Heart left ventricle (tissue), 16 donors: ENCODE results near the gene CEBPA. TPM values are rescaled to one million over a fixed set of nuclear protein-coding genes. Genes with fewer than 3 reads are reported as not detected.

Experiments used
- ATAC-seq, 4 donors: fragments of 200-7000 bp; cut with Tn5 transposase; one replicate each; pipeline ENCODE4 v1.9.1; 2020 to 2022; ENCODE audit warnings: moderate library complexity in 4 of 4, mild to moderate bottlenecking in 3 of 4, moderate number of reproducible peaks in 1 of 4
- DNase-seq, 5 donors: peaks; one replicate each; pipeline ENCODE4 v3.0.0-alpha.2; 2020
- H3K27ac ChIP-seq, 12 donors: fragments of 200-600 bp; sonication (generic) in 4 of 12; one replicate each; pipeline versions ENCODE4 v1.5.0 to v1.8.0; 2016 to 2022; ENCODE audit warnings: mild to moderate bottlenecking in 2 of 12
- H3K27me3 ChIP-seq, 9 donors: fragments of 200-600 bp; sonication (generic) in 2 of 9; one replicate each; pipeline versions ENCODE4 v1.5.1 to v1.8.0; 2016 to 2022; ENCODE audit warnings: mild to moderate bottlenecking in 3 of 9
- H3K36me3 ChIP-seq, 9 donors: fragments of 200-600 bp; sonication (generic) in 2 of 9; one replicate each; pipeline versions ENCODE4 v1.5.0 to v1.8.0; 2018 to 2022; ENCODE audit warnings: mild to moderate bottlenecking in 2 of 9
- H3K4me1 ChIP-seq, 12 donors: fragments of 200-600 bp; sonication (generic) in 4 of 12; one replicate each; pipeline versions ENCODE4 v1.5.0 to v1.8.0; 2016 to 2022; ENCODE audit warnings: mild to moderate bottlenecking in 3 of 12
- H3K4me3 ChIP-seq, 12 donors: fragments of 200-600 bp; sonication (generic) in 4 of 12; one replicate each; pipeline versions ENCODE4 v1.5.0 to v1.8.0; 2017 to 2022; ENCODE audit warnings: mild to moderate bottlenecking in 9 of 12, moderate library complexity in 4 of 12
- H3K9me3 ChIP-seq, 12 donors: fragments of 200-600 bp; sonication (generic) in 4 of 12; one replicate each; pipeline versions ENCODE4 v1.5.0 to v1.8.0; 2016 to 2022; ENCODE audit warnings: mild to moderate bottlenecking in 1 of 12
- POLR2A ChIP-seq, 2 donors: fragments of 450-650 bp; IDR thresholded peaks; one replicate each; pipeline ENCODE4 v1.6.1; 2017; ENCODE audit warnings: antibody characterized with exemption in 2 of 2, mild to moderate bottlenecking in 2 of 2, moderate library complexity in 2 of 2
- WGBS, 4 donors: extraction: QIAGEN DNeasy Blood & Tissue Kit in 2 of 4; methylation state at CpG; one replicate each; pipeline versions ENCODE4 v1.1.5 to v1.1.7; 2013 to 2018; 5-methylcytosine and 5-hydroxymethylcytosine counted together
- intact Hi-C, 10 donors: fragments of 100-400 bp; cut with DNase I; formaldehyde crosslinking; loops; one replicate each; pipeline versions ENCODE4 v1.11.1 to v1.14.2; 2022
- polyA plus RNA-seq, 2 donors: library from polyadenylated mRNA; stranded (reverse); fragments of 200-250 nt; gene quantifications; one replicate each; pipeline ENCODE4 v1.2.3, GENCODE V29; 2013
- total RNA-seq, 9 donors: library from RNA; depleted of rRNA in 2 of 9; stranded (reverse); fragments of >200 nt in 2 of 9; fragmentation: NEBNext Ultra II Directional in 3 of 9; extraction: Animal tissue kit (Norgen Biotek cat#: 25700) in 3 of 9; gene quantifications; one replicate each; pipeline versions ENCODE4 v1.1.0 to v1.2.4, GENCODE V29; 2016 to 2023
- TF ChIP-seq, protein P1 (sequence below), 12 donors: fragments of 200-600 bp; sonication (generic) in 4 of 12; IDR thresholded peaks; one replicate each; pipeline versions ENCODE4 v1.5.0 to v1.8.0; 2018 to 2022; ENCODE audit warnings: antibody characterized with exemption in 12 of 12, mild to moderate bottlenecking in 5 of 12
- donor health status: ischemic (EF 13 %, LVEDD 7.1; RV severe dilation, severe dysfunction).
- donor health status: healthy with polysubstance abuse.
- donor health status: DM: no; HTN: yes; CAD: no.
- donor health status: DM: no; HTN: no; CAD: no.
- donor health status: ischemic (EF 25% LVEDD 6.9; RV normal size, moderate dysfunction).
- donor health status: ischemic (EF 25% LVEDD 5.7; RV mildly dilated, moderate dysfunction).
- donor health status: healthy.
- donor health status: DM: yes; HTN: yes; CAD: no.
- donor health status: ischemic (EF 35%, LVEDD 5.7; RV mildly dilated, moderate dysfunction).
- donor health status: nonischemic (EF 11% LVEDD 7.7; RV severe dilation, severe dysfunction).
- donor health status: DM: yes; HTN: yes; CAD: no.
- donor health status: PGD.
- donor health status: ischemic (EF 29% LVEDD 5.4; RV normal size, mild dysfunction).
- donor health status: nonischemic (EF 23%, LVEDD 6.1; RV moderate dilation, normal function).

Gene CEBPA
- total and polyA plus RNA-seq, 11 donors: 0.69 to 40.1 (median 2.5) TPM

DNA sequence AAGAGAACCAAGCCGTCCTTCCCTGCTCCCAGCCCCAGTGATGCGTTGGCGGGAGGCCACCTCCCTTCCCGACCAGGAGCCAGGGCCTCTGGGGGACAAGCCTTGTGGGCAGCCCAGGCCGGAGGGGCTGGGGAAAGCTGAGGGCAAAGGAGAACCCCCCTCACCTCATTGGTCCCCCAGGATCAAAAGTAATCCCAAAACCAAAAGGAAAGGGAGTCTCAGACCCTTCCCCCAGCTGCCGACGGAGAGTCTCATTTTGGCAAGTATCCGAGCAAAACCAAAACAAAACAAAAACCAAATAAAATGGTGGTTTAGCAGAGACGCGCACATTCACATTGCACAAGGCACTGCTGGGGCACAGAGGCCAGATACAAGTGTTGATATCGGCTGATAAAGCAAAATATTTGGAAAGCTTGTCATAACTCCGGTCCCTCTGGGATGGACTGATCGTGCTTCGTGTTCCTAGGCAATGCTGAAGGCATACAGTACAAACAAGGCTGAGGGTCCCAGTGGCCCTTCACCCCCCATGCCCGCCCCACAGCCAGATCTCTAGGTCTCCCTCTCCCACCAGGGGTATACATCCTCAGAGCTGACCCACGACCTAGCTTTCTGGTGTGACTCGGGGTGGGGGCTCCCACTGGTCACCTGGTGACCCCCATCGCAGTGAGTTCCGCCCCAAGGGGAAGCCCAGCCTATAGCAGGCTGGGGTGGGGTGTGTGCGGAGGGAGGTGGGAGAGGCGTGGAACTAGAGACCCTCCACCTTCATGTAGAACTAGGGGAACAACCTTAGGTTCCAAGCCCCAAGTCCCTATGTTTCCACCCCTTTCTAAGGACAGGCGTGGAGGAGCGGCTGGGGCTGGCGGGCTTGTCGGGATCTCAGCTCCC, 2.1 kb downstream of the CEBPA start:
- Histone ChIP-seq H3K4me3 (peak overlapping the region in 11 of 12 donors; percentile 3 to 93 (median 72)), H3K27me3 (peaks cover 0 to 45% (median 18%) of the 10 kb centered on the region in 9 donors), H3K9me3 (no peaks in the 10 kb centered on the region), H3K4me1 (peaks cover 0 to 43% (median 15%) of the 10 kb centered on the region in 12 donors), H3K27ac (peak overlapping the region in 2 of 12 donors; percentile 11 to 64), H3K36me3 (no peaks in the 10 kb centered on the region)
- WGBS, 4 donors: 51 to 61% (median 54%) methylated on average over 25 of the region's 25 CpGs
- ATAC-seq (no peak), DNase-seq (peak in 2 of 5 donors; percentile 25 to 60)
- no peak for TF ChIP-seq POLR2A (IDR thresholded peaks at IDR 0.05)
- TF ChIP-seq, protein P1, sequence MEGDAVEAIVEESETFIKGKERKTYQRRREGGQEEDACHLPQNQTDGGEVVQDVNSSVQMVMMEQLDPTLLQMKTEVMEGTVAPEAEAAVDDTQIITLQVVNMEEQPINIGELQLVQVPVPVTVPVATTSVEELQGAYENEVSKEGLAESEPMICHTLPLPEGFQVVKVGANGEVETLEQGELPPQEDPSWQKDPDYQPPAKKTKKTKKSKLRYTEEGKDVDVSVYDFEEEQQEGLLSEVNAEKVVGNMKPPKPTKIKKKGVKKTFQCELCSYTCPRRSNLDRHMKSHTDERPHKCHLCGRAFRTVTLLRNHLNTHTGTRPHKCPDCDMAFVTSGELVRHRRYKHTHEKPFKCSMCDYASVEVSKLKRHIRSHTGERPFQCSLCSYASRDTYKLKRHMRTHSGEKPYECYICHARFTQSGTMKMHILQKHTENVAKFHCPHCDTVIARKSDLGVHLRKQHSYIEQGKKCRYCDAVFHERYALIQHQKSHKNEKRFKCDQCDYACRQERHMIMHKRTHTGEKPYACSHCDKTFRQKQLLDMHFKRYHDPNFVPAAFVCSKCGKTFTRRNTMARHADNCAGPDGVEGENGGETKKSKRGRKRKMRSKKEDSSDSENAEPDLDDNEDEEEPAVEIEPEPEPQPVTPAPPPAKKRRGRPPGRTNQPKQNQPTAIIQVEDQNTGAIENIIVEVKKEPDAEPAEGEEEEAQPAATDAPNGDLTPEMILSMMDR (IDR thresholded peaks at IDR 0.05): no peak
- intact Hi-C loops: loop anchor here in 8 of 10 donors (5.0 to 10.0 kb wide), 7 partner anchors 63 to 105 kb away; partner anchors contain the start of gene CEBPG (in 2 of the 8)

DNA sequence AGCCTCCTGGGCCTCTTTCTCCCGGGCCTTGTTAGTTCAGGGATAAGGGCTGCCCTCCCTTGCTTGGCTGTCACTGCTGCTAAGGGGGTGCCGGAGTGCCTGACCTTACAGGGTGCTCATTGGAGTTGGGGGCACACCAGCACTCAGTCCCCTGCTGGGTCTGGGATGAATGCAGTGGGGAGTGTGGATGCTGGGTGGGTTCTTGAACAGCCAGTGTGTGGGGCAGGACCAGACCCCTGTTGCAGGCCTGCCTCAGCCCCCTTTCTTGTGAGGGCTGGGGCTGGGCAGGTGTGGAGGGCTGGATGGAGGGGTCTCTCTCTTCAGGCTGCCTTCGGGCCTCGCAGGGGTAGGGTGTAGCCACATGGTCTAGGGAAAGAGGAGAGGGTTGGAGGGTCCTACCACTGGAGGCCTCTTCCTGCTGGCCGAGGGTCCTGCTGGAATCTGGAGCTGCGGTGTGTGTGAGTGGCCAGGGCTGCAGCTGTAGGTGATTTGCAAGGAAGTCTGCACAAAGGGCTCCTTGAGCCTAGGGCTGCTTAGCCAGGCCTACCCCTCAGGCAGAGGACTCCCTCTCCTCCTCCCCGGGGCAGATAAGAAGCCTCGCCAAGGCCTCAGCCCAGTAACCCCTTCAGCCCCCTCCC, 3.2 kb downstream of the CEBPA start:
- 66 to 74% (median 68%) methylated on average over 6 to 8 of the region's 8 CpGs for WGBS, 4 donors
- TF ChIP-seq POLR2A (IDR thresholded peaks at IDR 0.05): no peak
- TF ChIP-seq, protein P1 (IDR thresholded peaks at IDR 0.05): no peak
- Histone ChIP-seq H3K9me3 (no peaks in the 10 kb centered on the region), H3K36me3 (no peaks in the 10 kb centered on the region), H3K27ac (peak overlapping the region in 1 of 12 donors; percentile 20), H3K4me3 (peak overlapping the region in 2 of 12 donors; percentile 72 to 93), H3K27me3 (peaks cover 0 to 54% (median 18%) of the 10 kb centered on the region in 9 donors), H3K4me1 (peaks cover 0 to 41% (median 14%) of the 10 kb centered on the region in 12 donors)
- ATAC-seq: no peak
- intact Hi-C loops: no loop called here
- DNase-seq: peak in 1 of 5 donors; percentile 40

DNA sequence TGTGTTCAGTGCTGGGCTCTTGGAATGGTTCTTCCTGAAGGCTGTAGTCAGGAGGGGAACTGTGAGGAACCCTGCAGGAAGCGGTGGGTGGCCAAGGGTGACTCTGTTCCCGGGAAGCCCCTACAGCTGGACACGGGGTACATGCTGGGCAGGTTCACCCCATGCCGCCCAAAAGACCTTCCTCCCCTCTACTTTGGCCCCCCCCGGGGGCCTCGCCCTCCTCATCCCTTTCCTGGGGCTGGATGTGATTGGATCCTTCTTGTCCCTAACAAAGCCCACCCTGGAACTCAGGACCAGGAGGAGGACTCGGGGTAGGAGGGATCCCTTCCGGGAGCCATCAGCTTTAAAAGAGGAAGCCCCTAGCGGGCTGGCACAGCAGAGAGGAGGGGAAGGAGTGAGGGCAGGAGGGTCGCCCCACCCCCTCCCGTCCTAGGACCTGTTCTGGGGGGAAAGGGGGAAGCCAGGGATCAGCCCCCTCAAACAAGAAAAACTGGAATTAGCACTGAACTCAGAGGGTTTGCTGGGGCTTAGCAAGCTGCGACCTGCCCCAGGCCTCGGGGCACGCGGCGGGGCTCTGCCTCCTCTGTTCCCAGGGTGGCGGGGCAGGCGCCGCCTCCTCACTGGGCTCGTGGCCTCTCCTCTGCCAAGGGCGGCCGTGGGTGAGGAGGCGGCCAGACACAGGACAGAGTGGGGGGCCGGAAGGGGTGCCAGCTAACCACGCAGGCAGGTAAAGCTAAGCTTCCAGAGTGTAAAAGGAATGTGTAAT, 4.0 kb downstream of the CEBPA start:
- H3K9me3 ChIP-seq: no peaks in the 10 kb centered on the region
- DNase-seq (peak in 2 of 5 donors; percentile 22 to 65), ATAC-seq (no peak)
- H3K27ac ChIP-seq: peak overlapping the region in 1 of 12 donors; percentile 20
- no peak for TF ChIP-seq POLR2A (IDR thresholded peaks at IDR 0.05)
- TF ChIP-seq, protein P1 (IDR thresholded peaks at IDR 0.05): no peak
- intact Hi-C loops: no loop called here
- H3K36me3 ChIP-seq: no peaks in the 10 kb centered on the region
- H3K4me1 ChIP-seq: peaks cover 0 to 41% (median 7%) of the 10 kb centered on the region in 12 donors
- 73 to 81% (median 77%) methylated on average over 16 to 25 of the region's 25 CpGs for WGBS, 4 donors
- H3K4me3 ChIP-seq: peak overlapping the region in 1 of 12 donors; percentile 72
- H3K27me3 ChIP-seq: peaks cover 0 to 57% (median 18%) of the 10 kb centered on the region in 9 donors
